ENCODE data around the gene RSKR. TPM values are rescaled to one million over a fixed set of nuclear protein-coding genes. Genes with fewer than 3 reads are reported as not detected.

The RSKR gene
- total RNA-seq, 1 experiment from 2014 or later, result 25.8 TPM

DNA sequence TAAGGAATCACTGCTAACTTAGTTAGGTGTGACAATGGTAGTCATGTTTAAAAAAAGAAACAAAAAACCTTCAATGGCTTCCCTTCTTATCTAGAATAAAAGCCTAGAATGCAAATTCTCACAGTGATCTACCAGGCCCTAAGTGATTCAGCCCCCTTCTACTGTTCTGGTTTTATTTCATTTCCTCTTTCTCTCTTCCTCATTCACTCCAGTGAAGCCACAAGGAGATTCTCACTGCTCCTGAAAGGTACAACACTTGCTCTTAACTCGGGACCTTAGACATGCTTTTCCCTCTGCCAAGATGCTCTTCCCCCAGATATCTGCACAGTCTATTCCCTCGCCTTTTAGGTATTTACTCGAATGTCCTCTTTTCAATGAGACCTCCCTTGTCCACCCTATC lies 46.4 kb downstream of the RSKR start:
- Histone ChIP-seq H3K4me2 (ENCODE audit: insufficient read depth, insufficient read length, low read length) (no peak overlapping the region), H2AK5ac (ENCODE audit: insufficient read length, low read length) (no peak overlapping the region), H3K4me1 (ENCODE audit: insufficient read depth, low read length) (no peaks in the 10 kb centered on the region), H2BK15ac (ENCODE audit: low read depth, low read length) (no peak overlapping the region), H4K20me1 (ENCODE audit: control insufficient read depth, insufficient read depth, insufficient read length) (no peaks in the 10 kb centered on the region), H2BK120ac (ENCODE audit: low read depth, low read length, poor library complexity, severe bottlenecking) (no peak overlapping the region), H3K56ac (ENCODE audit: insufficient read length, low read depth, low read length) (no peak overlapping the region), H3K23me2 (ENCODE audit: insufficient read length, low read depth, low read length, poor library complexity, severe bottlenecking) (peaks cover 11% of the 10 kb centered on the region), H2AFZ (ENCODE audit: low read length) (no peak overlapping the region), H4K8ac (replicated peaks; ENCODE audit: insufficient read length, low read depth, low read length) (no peak overlapping the region), H3T11ph (ENCODE audit: low read length) (no peak overlapping the region), H3K79me1 (ENCODE audit: insufficient read depth, low read depth, low read length, poor library complexity, severe bottlenecking) (no peaks in the 10 kb centered on the region), H3K23ac (ENCODE audit: insufficient read length, low read depth, low read length) (no peak overlapping the region), H3K14ac (ENCODE audit: insufficient read depth, low read length) (no peak overlapping the region), H3K27me3 (ENCODE audit: insufficient read depth, low read length) (no peaks in the 10 kb centered on the region), H3K9ac (ENCODE audit: extremely low read depth, insufficient read length, low read length) (no peak overlapping the region), H2BK20ac (ENCODE audit: low read depth, low read length, poor library complexity, severe bottlenecking) (no peak overlapping the region), H3K18ac (ENCODE audit: insufficient read length, low read depth, low read length) (no peak overlapping the region), H4K5ac (ENCODE audit: insufficient read length, low read depth, low read length) (no peak overlapping the region), H2BK5ac (ENCODE audit: insufficient read length, low read length) (no peak overlapping the region), H3K4ac (ENCODE audit: low read depth, low read length) (no peak overlapping the region), H3K79me2 (ENCODE audit: insufficient read depth, low read length) (no peaks in the 10 kb centered on the region), H4K91ac (ENCODE audit: insufficient read length, low read depth, low read length) (no peak overlapping the region), H3K27ac (ENCODE audit: insufficient read length, low read depth, low read length) (no peak overlapping the region), H3K9me3 (ENCODE audit: control insufficient read depth, low read depth, low read length) (no peaks in the 10 kb centered on the region), H2BK12ac (ENCODE audit: insufficient read length, low read depth, low read length) (no peak overlapping the region)
- no peak for DNase-seq
- no peak overlapping the region for H3K27ac Mint-ChIP-seq
- H3K9me3 Mint-ChIP-seq, result no peaks in the 10 kb centered on the region
- peaks cover 12 to 22% of the 10 kb centered on the region in 2 experiments for H3K4me1 Mint-ChIP-seq
- no CpG with 5 or more reads among the region's 3 CpGs for WGBS (ENCODE audit: extremely low coverage, insufficient read length, low lambda C conversion rate)
- H3K27me3 Mint-ChIP-seq (ENCODE audit: low read depth), result peaks cover 3% of the 10 kb centered on the region
- H3K4me3 Mint-ChIP-seq, result no peak overlapping the region; a peak in 1 of 5 replicates
- TF ChIP-seq, protein P1, sequence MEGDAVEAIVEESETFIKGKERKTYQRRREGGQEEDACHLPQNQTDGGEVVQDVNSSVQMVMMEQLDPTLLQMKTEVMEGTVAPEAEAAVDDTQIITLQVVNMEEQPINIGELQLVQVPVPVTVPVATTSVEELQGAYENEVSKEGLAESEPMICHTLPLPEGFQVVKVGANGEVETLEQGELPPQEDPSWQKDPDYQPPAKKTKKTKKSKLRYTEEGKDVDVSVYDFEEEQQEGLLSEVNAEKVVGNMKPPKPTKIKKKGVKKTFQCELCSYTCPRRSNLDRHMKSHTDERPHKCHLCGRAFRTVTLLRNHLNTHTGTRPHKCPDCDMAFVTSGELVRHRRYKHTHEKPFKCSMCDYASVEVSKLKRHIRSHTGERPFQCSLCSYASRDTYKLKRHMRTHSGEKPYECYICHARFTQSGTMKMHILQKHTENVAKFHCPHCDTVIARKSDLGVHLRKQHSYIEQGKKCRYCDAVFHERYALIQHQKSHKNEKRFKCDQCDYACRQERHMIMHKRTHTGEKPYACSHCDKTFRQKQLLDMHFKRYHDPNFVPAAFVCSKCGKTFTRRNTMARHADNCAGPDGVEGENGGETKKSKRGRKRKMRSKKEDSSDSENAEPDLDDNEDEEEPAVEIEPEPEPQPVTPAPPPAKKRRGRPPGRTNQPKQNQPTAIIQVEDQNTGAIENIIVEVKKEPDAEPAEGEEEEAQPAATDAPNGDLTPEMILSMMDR (conservative IDR thresholded peaks at IDR 0.05), result no peak
- H3K36me3 Mint-ChIP-seq (ENCODE audit: insufficient read depth in 1 of 3, low read depth in 3 of 3), result peaks cover 0 to 29% (median 11%) of the 10 kb centered on the region in 3 experiments; a peak in 6 of 7 replicates
